GM23248 (cell line): ENCODE results near the gene WDR87.

Source experiments
- EZH2 ChIP-seq: fragments of 200-600 bp; sonication (generic); IDR thresholded peaks from 2 replicates; pipeline ENCODE4 v1.6.1; 2018; ENCODE audit warnings: antibody characterized with exemption, mild to moderate bottlenecking; ENCODE audit not compliant: insufficient read depth, poor library complexity, severe bottlenecking
- EZH2phosphoT487 ChIP-seq: fragments of 200-600 bp; sonication (generic); IDR thresholded peaks from 2 replicates; pipeline ENCODE4 v1.6.1; 2018; ENCODE audit warnings: antibody characterized with exemption, moderate library complexity, mild to moderate bottlenecking, low read depth; ENCODE audit not compliant: insufficient read depth

DNA sequence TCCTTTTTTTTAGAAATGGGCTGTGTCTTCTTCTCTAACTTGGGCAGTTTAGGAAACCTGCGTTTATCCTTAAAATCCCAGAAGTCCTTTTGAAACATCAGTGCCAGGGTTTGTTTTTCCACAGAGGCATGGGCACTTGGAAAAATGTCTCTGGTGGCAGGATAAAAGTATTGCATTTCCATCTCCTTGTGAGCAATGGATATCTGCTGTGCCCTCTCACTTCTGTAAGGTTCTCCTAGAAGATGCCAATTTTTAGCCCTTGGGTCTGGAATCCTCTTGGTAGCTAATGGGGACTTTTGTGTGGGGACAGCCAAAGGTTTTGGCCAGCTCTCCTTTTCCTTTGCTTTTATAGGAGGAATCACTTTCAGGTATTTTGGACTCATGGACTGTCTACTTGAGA is 21.0 kb downstream of the WDR87 start:
- no peak for TF ChIP-seq EZH2
- TF ChIP-seq EZH2phosphoT487 = no peak
